SK-N-SH treated with all-trans-retinoic acid at 6 μM for 48 hours (cell line): ENCODE measurements around the gene DNAJB5.

ENCODE experiments used
- ARNTL ChIP-seq: fragments of 450-650 bp; formaldehyde crosslinking; IDR thresholded peaks from 2 replicates; pipeline ENCODE4 v1.5.0; 2020; ENCODE audit warnings: low read depth, mild to moderate bottlenecking, moderate library complexity, borderline replicate concordance
- GLIS3 ChIP-seq: fragments of 250-450 bp; sonication (Bioruptor Pico); IDR thresholded peaks from 2 replicates; pipeline ENCODE4 v1.5.0; 2020; ENCODE audit warnings: mild to moderate bottlenecking, moderate library complexity
- ISL1 ChIP-seq: fragments of 250-450 bp; sonication (Bioruptor Pico); IDR thresholded peaks from 2 replicates; pipeline ENCODE4 v2.1.2; 2022; ENCODE audit warnings: mild to moderate bottlenecking, moderate library complexity
- OSR1 ChIP-seq: fragments of 250-450 bp; sonication (Bioruptor Pico); IDR thresholded peaks from 2 replicates; pipeline ENCODE4 v1.8.0; 2022; ENCODE audit warnings: moderate library complexity, mild to moderate bottlenecking, inconsistent platforms
- PATZ1 ChIP-seq: fragments of 250-450 bp; sonication (Bioruptor Pico); IDR thresholded peaks from 2 replicates; pipeline ENCODE4 v1.8.0; 2020; ENCODE audit warnings: mild to moderate bottlenecking, moderate library complexity, borderline replicate concordance
- POU6F1 ChIP-seq: fragments of 250-450 bp; sonication (Bioruptor Pico); IDR thresholded peaks from 2 replicates; pipeline ENCODE4 v1.8.0; 2021; ENCODE audit warnings: low read depth, mild to moderate bottlenecking, moderate library complexity, borderline replicate concordance
- PPARA ChIP-seq: fragments of 250-450 bp; sonication (Bioruptor Pico); IDR thresholded peaks from 2 replicates; pipeline ENCODE4 v1.5.0; 2020; ENCODE audit warnings: mild to moderate bottlenecking, borderline replicate concordance
- RARB ChIP-seq: fragments of 250-450 bp; sonication (Bioruptor Pico); IDR thresholded peaks from 2 replicates; pipeline ENCODE4 v1.8.0; 2021; ENCODE audit warnings: mild to moderate bottlenecking, moderate library complexity
- SNAI2 ChIP-seq: fragments of 250-450 bp; sonication (Bioruptor Pico); IDR thresholded peaks from 2 replicates; pipeline ENCODE4 v1.5.0; 2020; ENCODE audit warnings: mild to moderate bottlenecking, moderate library complexity
- TCF4 ChIP-seq: fragments of 250-450 bp; sonication (Bioruptor Pico); IDR thresholded peaks from 2 replicates; pipeline ENCODE4 v1.8.0; 2021; ENCODE audit warnings: mild to moderate bottlenecking, moderate library complexity, borderline replicate concordance
- TOX ChIP-seq: fragments of 250-450 bp; sonication (Bioruptor Pico); IDR thresholded peaks from 2 replicates; pipeline ENCODE4 v1.8.0; 2021; ENCODE audit warnings: mild to moderate bottlenecking, moderate library complexity, borderline replicate concordance
- ZFP30 ChIP-seq: fragments of 450-650 bp; formaldehyde crosslinking; IDR thresholded peaks from 2 replicates; pipeline ENCODE4 v1.5.0; 2022; ENCODE audit warnings: mild to moderate bottlenecking, moderate library complexity
- ZNF8 ChIP-seq: fragments of 450-650 bp; formaldehyde crosslinking; IDR thresholded peaks from 2 replicates; pipeline ENCODE4 v1.5.0; 2020; ENCODE audit warnings: mild to moderate bottlenecking, moderate library complexity

GRCh38 chr9:34971146-34971811, 18.3 kb upstream of the DNAJB5 start:
- TF ChIP-seq PPARA (no peak), ZNF8 (CRISPR knock-in tag) (no peak), POU6F1 (CRISPR knock-in tag) (no peak), ZFP30 (CRISPR knock-in tag) (no peak), TOX (CRISPR knock-in tag) (no peak), ARNTL (CRISPR knock-in tag) (no peak), RARB (CRISPR knock-in tag) (no peak), PATZ1 (no peak), GLIS3 (CRISPR knock-in tag) (no peak), SNAI2 (CRISPR knock-in tag) (no peak), OSR1 (CRISPR knock-in tag) (no peak), ISL1 (CRISPR knock-in tag) (no peak), TCF4 (CRISPR knock-in tag) (no peak)
